Memory B cell (primary cell): Measurements from ENCODE around the gene VSIG10.
A peak's percentile ranks its signal among the peaks of the same experiment; 100 is the strongest.

Source experiments
- ATAC-seq: fragments of 150-1000 bp; cut with Tn5 transposase; 2 replicates; pipeline ENCODE4 v1.10.0; 2021; ENCODE audit warnings: low read depth, mild to moderate bottlenecking, moderate library complexity
- DNase-seq, 2 donors: peaks; one replicate each; pipeline ENCODE4 v3.0.0; 2022; ENCODE audit warnings: low spot score in 2 of 2
- H3K27ac Mint-ChIP-seq: one replicate; pipeline ENCODE4 v1.8.0; 2022; ENCODE audit warnings: mild to moderate bottlenecking, moderate library complexity, mixed read lengths
- H3K27me3 Mint-ChIP-seq: one replicate; pipeline ENCODE4 v1.8.0; 2022; ENCODE audit warnings: mixed read lengths
- H3K36me3 Mint-ChIP-seq: one replicate; pipeline ENCODE4 v1.8.0; 2022; ENCODE audit warnings: mild to moderate bottlenecking, mixed read lengths
- H3K4me1 Mint-ChIP-seq: one replicate; pipeline ENCODE4 v1.8.0; 2022; ENCODE audit warnings: mixed read lengths
- H3K4me3 Mint-ChIP-seq: one replicate; pipeline ENCODE4 v1.8.0; 2022; ENCODE audit warnings: mild to moderate bottlenecking, moderate library complexity, mixed read lengths
- H3K9me3 Mint-ChIP-seq: one replicate; pipeline ENCODE4 v1.8.0; 2022; ENCODE audit warnings: mixed read lengths

VSIG10 gene

DNA sequence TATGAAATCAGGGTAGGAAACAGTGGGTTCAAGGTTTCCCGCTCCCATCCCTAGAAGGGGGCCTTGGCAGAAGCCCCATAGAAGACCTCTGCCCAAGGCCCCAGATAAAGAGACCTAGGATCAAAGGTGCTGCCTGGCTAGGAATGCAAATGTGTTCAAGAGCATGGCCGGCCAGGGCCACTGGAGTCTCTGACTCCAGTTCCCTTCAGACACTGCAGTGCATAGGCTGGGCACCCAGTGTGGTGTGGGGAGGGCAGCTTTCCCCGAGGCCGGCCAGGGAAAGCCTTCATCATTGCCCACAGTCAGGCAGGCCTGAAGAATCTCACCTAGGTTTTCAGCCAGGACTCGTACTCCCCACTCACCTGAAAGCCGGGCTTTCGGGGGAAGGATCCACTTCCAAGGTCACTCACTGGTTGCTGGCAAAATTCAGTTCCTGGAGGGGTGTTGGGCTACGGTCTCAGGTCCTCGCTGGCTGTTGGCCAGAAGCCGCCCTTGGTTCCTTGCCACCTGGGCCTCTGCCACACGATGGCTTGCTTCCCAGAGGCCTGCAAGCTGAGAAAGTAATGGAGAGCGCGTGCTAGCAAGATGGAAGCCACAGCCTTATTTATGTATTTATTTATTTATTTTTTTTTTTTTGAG is 22.4 kb upstream of the VSIG10 start:
- no peaks in the 10 kb centered on the region for H3K4me1 Mint-ChIP-seq
- ATAC-seq, result no peak
- H3K9me3 Mint-ChIP-seq, result no peaks in the 10 kb centered on the region
- H3K27ac Mint-ChIP-seq, result no peak overlapping the region
- no peaks in the 10 kb centered on the region for H3K36me3 Mint-ChIP-seq
- no peak overlapping the region for H3K4me3 Mint-ChIP-seq
- no peak for DNase-seq
- H3K27me3 Mint-ChIP-seq, result no peaks in the 10 kb centered on the region

DNA sequence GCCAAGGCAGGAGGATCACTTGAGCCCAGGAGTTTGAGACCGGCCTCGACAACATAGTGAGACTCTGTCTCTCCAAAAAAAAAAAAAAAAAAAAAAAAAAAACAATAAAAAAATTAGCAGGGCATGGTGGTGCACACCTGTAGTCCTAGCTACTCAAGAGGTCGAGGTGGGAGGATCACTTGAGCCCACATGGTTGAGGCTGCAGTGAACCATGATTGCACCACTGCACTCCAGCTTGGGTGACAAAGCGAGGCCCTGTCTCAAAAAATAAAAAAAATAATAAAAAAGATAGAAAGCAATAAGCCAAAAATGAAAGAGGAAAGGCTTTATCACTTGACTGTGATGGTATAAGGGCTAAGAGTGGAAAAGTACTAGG is 21.9 kb upstream of the VSIG10 start:
- no peak for DNase-seq
- Mint-ChIP-seq H3K36me3 (no peaks in the 10 kb centered on the region), H3K4me1 (no peaks in the 10 kb centered on the region), H3K27me3 (no peaks in the 10 kb centered on the region), H3K27ac (no peak overlapping the region), H3K4me3 (no peak overlapping the region), H3K9me3 (no peaks in the 10 kb centered on the region)
- no peak for ATAC-seq

- H3K27me3 Mint-ChIP-seq, result no peaks in the 10 kb centered on the region
- H3K4me3 Mint-ChIP-seq, result no peak overlapping the region
- H3K36me3 Mint-ChIP-seq, result no peaks in the 10 kb centered on the region
- no peaks in the 10 kb centered on the region for H3K4me1 Mint-ChIP-seq
- ATAC-seq (no peak), DNase-seq (no peak)
- H3K9me3 Mint-ChIP-seq, result no peaks in the 10 kb centered on the region
- no peak overlapping the region for H3K27ac Mint-ChIP-seq
These were observed 20.6 kb upstream of the VSIG10 start for GRCh38 chr12:118124333-118124874.

DNA sequence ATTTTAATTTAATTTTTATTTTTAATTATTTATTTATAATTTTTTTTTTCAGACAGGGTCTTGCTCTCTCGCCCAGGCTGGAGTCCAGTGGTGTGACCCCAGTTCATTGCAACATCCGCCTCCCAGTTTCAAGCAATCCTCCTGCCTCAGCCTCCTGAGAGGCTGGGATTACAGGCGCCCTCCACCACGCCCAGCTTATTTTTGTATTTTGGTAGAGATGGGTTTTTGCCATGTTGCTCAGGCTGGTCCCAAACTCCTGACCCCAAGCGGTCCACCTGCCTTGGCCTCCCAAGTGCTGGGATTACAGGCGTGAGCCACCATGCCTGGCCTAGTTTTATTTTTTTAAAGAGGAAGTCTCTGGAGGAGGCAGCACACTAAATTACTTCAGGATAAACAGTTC is 18.5 kb upstream of the VSIG10 start:
- Mint-ChIP-seq H3K27ac (no peak overlapping the region), H3K4me1 (no peaks in the 10 kb centered on the region), H3K27me3 (no peaks in the 10 kb centered on the region), H3K36me3 (no peaks in the 10 kb centered on the region), H3K4me3 (no peak overlapping the region), H3K9me3 (no peaks in the 10 kb centered on the region)
- ATAC-seq, result no peak
- DNase-seq, result no peak

DNA sequence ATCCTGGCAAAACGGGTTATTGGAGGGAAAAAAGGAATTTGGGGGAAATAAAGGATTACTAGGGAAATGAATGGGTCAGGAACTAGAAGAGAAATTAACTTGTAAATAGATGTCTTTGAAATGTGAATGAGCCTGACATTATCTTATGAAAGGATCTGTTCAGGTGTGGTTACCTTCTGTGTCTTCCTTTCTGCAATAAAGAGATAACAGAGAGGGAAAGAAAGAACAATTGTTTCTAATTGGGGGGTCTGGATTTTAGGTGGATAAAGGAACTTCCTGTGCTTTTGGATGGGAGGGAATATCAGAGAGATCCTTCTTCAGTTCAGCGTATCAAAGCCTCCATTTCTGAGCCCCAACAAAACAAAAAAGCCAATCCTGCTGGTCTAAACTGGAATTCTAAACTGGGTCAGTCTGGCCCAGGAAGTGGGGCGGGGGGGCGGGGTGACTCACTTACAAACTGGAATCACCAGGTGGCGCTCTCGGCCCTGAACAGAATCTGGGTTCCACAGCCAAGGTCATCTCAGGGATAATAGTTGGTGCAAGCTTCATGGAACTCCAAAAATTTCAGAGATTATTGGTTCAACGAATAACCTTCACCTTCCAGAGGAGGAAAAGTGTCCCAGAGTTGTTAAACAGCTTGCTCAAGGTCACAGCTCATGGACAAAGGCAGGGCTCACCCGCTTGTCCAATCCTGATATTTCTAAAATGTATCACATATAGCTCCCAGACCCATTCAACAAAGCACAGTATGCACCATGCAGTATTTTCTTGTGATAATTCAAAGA is 17.0 kb upstream of the VSIG10 start:
- H3K27ac Mint-ChIP-seq, result peak overlapping the region; percentile 23
- ATAC-seq (peak; percentile 62), DNase-seq (peak; percentile 16 to 45)
- no peaks in the 10 kb centered on the region for H3K4me1 Mint-ChIP-seq
- H3K9me3 Mint-ChIP-seq, result no peaks in the 10 kb centered on the region
- H3K36me3 Mint-ChIP-seq, result no peaks in the 10 kb centered on the region
- no peak overlapping the region for H3K4me3 Mint-ChIP-seq
- H3K27me3 Mint-ChIP-seq, result no peaks in the 10 kb centered on the region

DNA sequence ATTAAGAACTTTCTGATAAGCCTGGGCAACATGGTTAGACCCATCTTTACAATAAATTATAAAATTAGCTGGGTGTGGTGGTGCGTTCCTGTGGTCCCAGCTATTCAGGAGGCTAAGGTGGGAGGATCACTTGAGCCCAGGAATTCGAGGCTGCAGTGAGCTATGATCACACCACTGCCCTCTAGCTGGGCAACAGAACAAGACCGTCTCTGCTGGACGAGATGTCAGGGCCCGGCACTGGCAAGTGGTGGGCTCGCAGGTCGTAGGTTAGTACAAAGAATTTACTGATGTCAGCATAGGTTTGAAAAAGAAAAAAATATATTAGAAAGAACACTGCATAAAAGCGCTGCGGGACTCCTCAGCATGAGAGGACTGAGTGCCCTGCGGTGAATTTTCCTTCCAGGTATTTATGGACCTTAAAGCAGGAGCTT is 15.7 kb upstream of the VSIG10 start:
- Mint-ChIP-seq H3K9me3 (no peaks in the 10 kb centered on the region), H3K4me3 (no peak overlapping the region), H3K27me3 (no peaks in the 10 kb centered on the region), H3K27ac (no peak overlapping the region), H3K4me1 (no peaks in the 10 kb centered on the region), H3K36me3 (peaks cover 2% of the 10 kb centered on the region)
- no peak for ATAC-seq
- DNase-seq, result no peak

DNA sequence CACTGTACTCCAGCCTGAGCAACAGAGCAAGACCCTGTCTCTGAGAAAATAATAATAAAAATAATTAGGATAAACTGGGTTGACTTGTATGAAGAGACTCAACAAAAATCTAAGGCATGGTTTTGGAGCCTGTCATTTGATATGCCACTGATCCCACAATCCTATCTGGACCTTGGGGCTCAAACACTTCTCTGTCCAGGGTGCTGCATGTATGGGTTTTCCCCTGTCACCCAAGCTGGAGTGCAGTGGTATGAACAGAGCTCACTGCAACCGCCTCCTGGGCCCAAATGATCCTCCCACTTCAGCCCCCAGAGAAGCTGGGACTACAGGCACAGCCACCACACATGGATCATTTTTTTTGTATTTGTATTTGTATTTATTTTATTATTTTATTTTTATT is 5.3 kb upstream of the VSIG10 start:
- no peak overlapping the region for H3K4me3 Mint-ChIP-seq
- no peak for ATAC-seq

GRCh38 chr12:118107694-118108093 is 3.9 kb upstream of the VSIG10 start:
- H3K27me3 Mint-ChIP-seq, result peaks cover 5% of the 10 kb centered on the region
- no peak overlapping the region for H3K4me3 Mint-ChIP-seq
- DNase-seq (no peak), ATAC-seq (no peak)
- no peaks in the 10 kb centered on the region for H3K9me3 Mint-ChIP-seq
- H3K27ac Mint-ChIP-seq, result no peak overlapping the region
- H3K4me1 Mint-ChIP-seq, result peaks cover 6% of the 10 kb centered on the region
- H3K36me3 Mint-ChIP-seq, result no peaks in the 10 kb centered on the region

More for the DNA sequence above, 5.3 kb upstream of the VSIG10 start:
- no peak overlapping the region for H3K27ac Mint-ChIP-seq
- peaks cover 4% of the 10 kb centered on the region for H3K4me1 Mint-ChIP-seq
- H3K36me3 Mint-ChIP-seq, result peaks cover 2% of the 10 kb centered on the region
- no peak for DNase-seq
- H3K27me3 Mint-ChIP-seq, result peaks cover 3% of the 10 kb centered on the region
- H3K9me3 Mint-ChIP-seq, result no peaks in the 10 kb centered on the region

GRCh38 chr12:118107011-118107410 is 3.2 kb upstream of the VSIG10 start:
- peaks cover 6% of the 10 kb centered on the region for H3K4me1 Mint-ChIP-seq
- no peaks in the 10 kb centered on the region for H3K36me3 Mint-ChIP-seq
- DNase-seq (no peak), ATAC-seq (no peak)
- H3K27ac Mint-ChIP-seq, result no peak overlapping the region
- peaks cover 8% of the 10 kb centered on the region for H3K27me3 Mint-ChIP-seq
- no peak overlapping the region for H3K4me3 Mint-ChIP-seq
- no peaks in the 10 kb centered on the region for H3K9me3 Mint-ChIP-seq

GRCh38 chr12:118103201-118103600 is 610 bp downstream of the VSIG10 start:
- ATAC-seq (peak; percentile 23), DNase-seq (peak in 1 of 2 donors; percentile 23)
- H3K9me3 Mint-ChIP-seq, result no peaks in the 10 kb centered on the region
- no peaks in the 10 kb centered on the region for H3K36me3 Mint-ChIP-seq
- H3K4me3 Mint-ChIP-seq, result peak overlapping the region; percentile 84
- H3K27me3 Mint-ChIP-seq, result peaks cover 15% of the 10 kb centered on the region
- peaks cover 6% of the 10 kb centered on the region for H3K4me1 Mint-ChIP-seq
- no peak overlapping the region for H3K27ac Mint-ChIP-seq

- Mint-ChIP-seq H3K27ac (no peak overlapping the region), H3K27me3 (peaks cover 16% of the 10 kb centered on the region), H3K4me3 (peak overlapping the region; percentile 84)
These were observed 1.2 kb downstream of the VSIG10 start for GRCh38 chr12:118102609-118103008.

DNA sequence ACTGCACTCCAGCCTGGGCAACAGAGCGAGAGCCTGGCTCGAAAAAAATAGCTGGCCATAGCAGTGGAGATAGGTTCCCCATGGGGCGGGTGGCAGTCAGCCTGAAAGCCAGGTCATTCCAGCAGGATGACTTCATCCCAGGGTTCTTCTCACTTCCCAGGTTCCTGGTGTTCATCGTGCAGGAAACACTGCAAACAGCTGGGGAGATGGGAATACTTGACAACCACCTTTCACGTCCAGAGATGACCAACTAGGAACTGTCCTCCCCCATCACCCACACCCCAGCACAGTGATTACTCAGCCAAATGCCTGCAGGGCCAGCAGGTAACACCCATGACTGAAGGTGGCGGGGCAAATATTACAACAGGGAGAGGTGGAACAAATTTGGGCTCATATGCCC is 1.7 kb downstream of the VSIG10 start:
- ATAC-seq, result no peak
- DNase-seq, result no peak
- Mint-ChIP-seq H3K4me3 (no peak overlapping the region), H3K36me3 (no peaks in the 10 kb centered on the region), H3K27me3 (peaks cover 16% of the 10 kb centered on the region), H3K4me1 (peaks cover 6% of the 10 kb centered on the region), H3K27ac (no peak overlapping the region), H3K9me3 (no peaks in the 10 kb centered on the region)

More at GRCh38 chr12:118102609-118103008, 1.2 kb downstream of the VSIG10 start:
- Mint-ChIP-seq H3K36me3 (no peaks in the 10 kb centered on the region), H3K9me3 (no peaks in the 10 kb centered on the region), H3K4me1 (peaks cover 6% of the 10 kb centered on the region)
- no peak for ATAC-seq
- DNase-seq, result no peak

GRCh38 chr12:118101051-118101450 is 2.8 kb downstream of the VSIG10 start:
- Mint-ChIP-seq H3K9me3 (no peaks in the 10 kb centered on the region), H3K36me3 (no peaks in the 10 kb centered on the region), H3K27ac (no peak overlapping the region), H3K27me3 (peaks cover 16% of the 10 kb centered on the region), H3K4me3 (no peak overlapping the region), H3K4me1 (peaks cover 6% of the 10 kb centered on the region)
- DNase-seq, result no peak
- no peak for ATAC-seq

GRCh38 chr12:118098911-118099671 is 4.7 kb downstream of the VSIG10 start:
- H3K36me3 Mint-ChIP-seq, result no peaks in the 10 kb centered on the region
- no peak overlapping the region for H3K4me3 Mint-ChIP-seq
- H3K4me1 Mint-ChIP-seq, result peaks cover 2% of the 10 kb centered on the region
- DNase-seq (no peak), ATAC-seq (no peak)
- peaks cover 13% of the 10 kb centered on the region for H3K27me3 Mint-ChIP-seq
- no peaks in the 10 kb centered on the region for H3K9me3 Mint-ChIP-seq
- no peak overlapping the region for H3K27ac Mint-ChIP-seq
